Mesenchymal stem cell (in vitro differentiated cells and primary cell): ENCODE data around the gene PDE6H.

Experiments
- DNase-seq: peaks from one replicate; pipeline ENCODE4 v3.0.0-alpha.2; 2013
- H2AFZ ChIP-seq: one replicate; pipeline ENCODE4 v1.6.1; 2013; ENCODE audit warnings: low read depth, mild to moderate bottlenecking, control low read depth, inconsistent platforms, low read length, moderate library complexity
- H2AK5ac ChIP-seq: 2 replicates; pipeline ENCODE4 v1.6.1; 2013; ENCODE audit warnings: low read length, moderate library complexity, mild to moderate bottlenecking, inconsistent platforms; ENCODE audit not compliant: severe bottlenecking
- H2BK120ac ChIP-seq: one replicate; pipeline ENCODE4 v1.6.1; 2013; ENCODE audit warnings: low read depth, mild to moderate bottlenecking, inconsistent platforms, low read length, moderate library complexity
- H2BK12ac ChIP-seq, 2 experiments: one replicate each; pipeline ENCODE4 v1.6.1; 2013; ENCODE audit warnings: inconsistent platforms in 2 of 2, low read length in 2 of 2, mild to moderate bottlenecking in 2 of 2, moderate library complexity in 2 of 2, control low read depth in 1 of 2
- H2BK15ac ChIP-seq: one replicate; pipeline ENCODE4 v1.6.1; 2013; ENCODE audit warnings: mild to moderate bottlenecking, low read depth, inconsistent platforms; ENCODE audit not compliant: poor library complexity, severe bottlenecking
- H2BK5ac ChIP-seq: 2 replicates; pipeline ENCODE4 v1.6.1; 2013; ENCODE audit warnings: low read depth, mild to moderate bottlenecking, low read length, control low read depth, inconsistent platforms; ENCODE audit not compliant: poor library complexity, severe bottlenecking
- H3K14ac ChIP-seq, 2 experiments: one replicate each; pipeline ENCODE4 v1.6.1; 2013; ENCODE audit warnings: inconsistent platforms in 2 of 2, low read length in 2 of 2, control low read depth in 1 of 2, mild to moderate bottlenecking in 1 of 2, moderate library complexity in 1 of 2
- H3K18ac ChIP-seq, 2 experiments: one replicate each; pipeline ENCODE4 v1.6.1; 2013; ENCODE audit warnings: inconsistent platforms in 2 of 2, low read length in 2 of 2, control low read depth in 1 of 2, low read depth in 1 of 2, mild to moderate bottlenecking in 1 of 2
- H3K23ac ChIP-seq, 2 experiments: one replicate each; pipeline ENCODE4 v1.6.1; 2013; ENCODE audit warnings: inconsistent platforms in 2 of 2, low read length in 2 of 2, mild to moderate bottlenecking in 2 of 2, moderate library complexity in 2 of 2, control low read depth in 1 of 2
- H3K27ac ChIP-seq: 2 replicates; pipeline ENCODE4 v1.5.1; 2013; ENCODE audit warnings: mild to moderate bottlenecking, moderate library complexity, low read length, control low read depth, inconsistent platforms; ENCODE audit not compliant: poor library complexity, severe bottlenecking
- H3K27me3 ChIP-seq, 2 experiments: 2 replicates each; pipeline versions ENCODE4 v1.6.1 to v1.7.0; 2013; ENCODE audit warnings: low read length in 2 of 2, mild to moderate bottlenecking in 2 of 2, moderate library complexity in 2 of 2, control low read depth in 1 of 2, inconsistent platforms in 1 of 2; ENCODE audit not compliant: control insufficient read depth in 1 of 2, insufficient read depth in 1 of 2
- H3K36me3 ChIP-seq, 2 experiments: 2 replicates each; pipeline versions ENCODE4 v1.6.1 to v1.7.0; 2013; ENCODE audit warnings: low read length in 2 of 2, control low read depth in 1 of 2, inconsistent platforms in 1 of 2, low read depth in 1 of 2, mild to moderate bottlenecking in 1 of 2; ENCODE audit not compliant: insufficient read depth in 2 of 2, control insufficient read depth in 1 of 2
- H3K4ac ChIP-seq, 2 experiments: one replicate each; pipeline ENCODE4 v1.6.1; 2013; ENCODE audit warnings: inconsistent platforms in 2 of 2, low read length in 2 of 2, mild to moderate bottlenecking in 2 of 2, moderate library complexity in 2 of 2, control low read depth in 1 of 2, low read depth in 1 of 2
- H3K4me1 ChIP-seq: 2 replicates; pipeline ENCODE4 v1.6.1; 2013; ENCODE audit warnings: low read depth, low read length, control low read depth; ENCODE audit not compliant: control insufficient read depth, insufficient read depth
- H3K4me2 ChIP-seq: 2 replicates; pipeline ENCODE4 v1.6.1; 2013; ENCODE audit warnings: low read length, mild to moderate bottlenecking, inconsistent platforms; ENCODE audit not compliant: poor library complexity, severe bottlenecking
- H3K4me3 ChIP-seq, 2 experiments: 2 replicates each; pipeline versions ENCODE4 v1.5.1 to v1.7.0; 2013; ENCODE audit warnings: low read length in 2 of 2, mild to moderate bottlenecking in 2 of 2, control low read depth in 1 of 2, low read depth in 1 of 2; ENCODE audit not compliant: insufficient read depth in 1 of 2
- H3K79me1 ChIP-seq: replicated peaks from 2 replicates; pipeline ENCODE4 v1.6.1; 2013; ENCODE audit warnings: mild to moderate bottlenecking, control low read depth, low read length, inconsistent platforms; ENCODE audit not compliant: poor library complexity, severe bottlenecking
- H3K9ac ChIP-seq: 2 replicates; pipeline ENCODE4 v1.7.0; 2013; ENCODE audit warnings: mild to moderate bottlenecking, low read length, moderate library complexity
- H3K9me3 ChIP-seq: 2 replicates; pipeline ENCODE4 v1.7.0; 2013; ENCODE audit warnings: mild to moderate bottlenecking, low read length; ENCODE audit not compliant: control insufficient read depth
- H4K8ac ChIP-seq: one replicate; pipeline ENCODE4 v1.6.1; 2013; ENCODE audit warnings: inconsistent platforms, mild to moderate bottlenecking, low read length, moderate library complexity
- H4K91ac ChIP-seq: one replicate; pipeline ENCODE4 v1.6.1; 2013; ENCODE audit warnings: mild to moderate bottlenecking, low read length, inconsistent platforms
- WGBS: methylation state at CpG from one replicate; pipeline ENCODE4 v1.1.7; 2013; ENCODE audit warnings: mixed read lengths; 5-methylcytosine and 5-hydroxymethylcytosine counted together

Gene PDE6H

GRCh38 chr12:15015121-15015520 is 42.3 kb downstream of the PDE6H start:
- Histone ChIP-seq H4K8ac (no peak overlapping the region), H2BK12ac (no peak overlapping the region)

DNA sequence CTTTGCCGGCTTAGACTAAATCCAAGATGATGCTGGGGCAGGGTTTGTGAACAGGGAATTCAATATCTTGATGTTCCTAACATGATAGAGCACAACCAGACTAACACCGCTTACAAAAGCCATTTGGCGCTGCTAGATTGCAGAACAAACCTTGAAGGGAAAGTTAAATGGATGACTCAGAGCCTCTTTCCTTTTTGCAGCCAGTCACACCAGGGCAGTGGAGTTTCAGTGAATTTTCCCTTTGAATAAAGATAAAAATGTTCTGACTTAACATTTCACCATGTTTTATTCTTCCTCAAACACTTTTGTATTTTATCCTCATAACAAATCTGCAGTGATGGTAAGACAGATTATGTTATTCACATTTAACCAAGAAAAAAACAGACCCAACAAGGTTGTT is 47.3 kb downstream of the PDE6H start:
- DNase-seq = no peak
- no peak overlapping the region for H2BK5ac ChIP-seq
- no peak overlapping the region for H3K4me2 ChIP-seq
- no peak overlapping the region for H2BK12ac ChIP-seq
- no peak overlapping the region for H2AFZ ChIP-seq
- H3K4me3 ChIP-seq = no peak overlapping the region
- H3K18ac ChIP-seq = no peak overlapping the region
- H3K27ac ChIP-seq = no peak overlapping the region
- H2BK15ac ChIP-seq = no peak overlapping the region
- H3K79me1 ChIP-seq = no peaks in the 10 kb centered on the region
- no peak overlapping the region for H3K4ac ChIP-seq
- no peak overlapping the region for H4K91ac ChIP-seq
- no peak overlapping the region for H3K14ac ChIP-seq
- H2AK5ac ChIP-seq = no peak overlapping the region
- no peaks in the 10 kb centered on the region for H3K36me3 ChIP-seq
- no peaks in the 10 kb centered on the region for H3K4me1 ChIP-seq
- peaks cover 6% of the 10 kb centered on the region for H3K9me3 ChIP-seq
- H3K23ac ChIP-seq = no peak overlapping the region
- no peak overlapping the region for H3K9ac ChIP-seq
- no peak overlapping the region for H2BK120ac ChIP-seq
- no peaks in the 10 kb centered on the region for H3K27me3 ChIP-seq
- no peak overlapping the region for H4K8ac ChIP-seq
- 91% methylated on average over 3 of the region's 3 CpGs for WGBS

More at GRCh38 chr12:15015121-15015520, 42.3 kb downstream of the PDE6H start:
- Histone ChIP-seq H2AK5ac (no peak overlapping the region), H3K14ac (no peak overlapping the region), H4K91ac (no peak overlapping the region), H2BK15ac (no peak overlapping the region), H3K4me1 (no peaks in the 10 kb centered on the region), H3K4me2 (no peak overlapping the region), H3K23ac (no peak overlapping the region), H3K4ac (no peak overlapping the region), H3K9me3 (no peaks in the 10 kb centered on the region), H2BK120ac (no peak overlapping the region), H3K27me3 (no peaks in the 10 kb centered on the region), H3K4me3 (no peak overlapping the region), H3K9ac (no peak overlapping the region), H3K18ac (no peak overlapping the region), H3K36me3 (no peaks in the 10 kb centered on the region), H3K27ac (no peak overlapping the region), H2AFZ (no peak overlapping the region), H3K79me1 (no peaks in the 10 kb centered on the region), H2BK5ac (no peak overlapping the region)
- 79% methylated on average over 1 of the region's 1 CpG for WGBS
- no peak for DNase-seq
